Stimulated activated naive CD8-positive, alpha-beta T cell treated with anti-CD3 and anti-CD28 coated beads, Interleukin-15, Interleukin-2, amounts not matched to agents 100 ng/mL and 50 ng/mL, for 24 hours (primary cell): ENCODE results near the gene SORCS2.

ENCODE experiments used
- H3K27ac Mint-ChIP-seq: one replicate; pipeline ENCODE4 v1.8.0; 2021; ENCODE audit warnings: mild to moderate bottlenecking, mixed read lengths
- H3K27me3 Mint-ChIP-seq: one replicate; pipeline ENCODE4 v1.8.0; 2021; ENCODE audit warnings: mixed read lengths
- H3K36me3 Mint-ChIP-seq: one replicate; pipeline ENCODE4 v1.8.0; 2021; ENCODE audit warnings: low read depth, mixed read lengths
- H3K4me1 Mint-ChIP-seq: one replicate; pipeline ENCODE4 v1.8.0; 2021; ENCODE audit warnings: low read depth, mixed read lengths
- H3K4me3 Mint-ChIP-seq: one replicate; pipeline ENCODE4 v1.8.0; 2021; ENCODE audit warnings: mild to moderate bottlenecking, mixed read lengths
- H3K9me3 Mint-ChIP-seq: one replicate; pipeline ENCODE4 v1.8.0; 2021; ENCODE audit warnings: mixed read lengths

The SORCS2 gene

GRCh38 chr4:7256984-7257810 lies 64.9 kb downstream of the SORCS2 start:
- Mint-ChIP-seq H3K36me3 (no peaks in the 10 kb centered on the region), H3K27me3 (peaks cover 4% of the 10 kb centered on the region), H3K4me3 (no peak overlapping the region), H3K9me3 (no peaks in the 10 kb centered on the region), H3K4me1 (no peaks in the 10 kb centered on the region), H3K27ac (no peak overlapping the region)

DNA sequence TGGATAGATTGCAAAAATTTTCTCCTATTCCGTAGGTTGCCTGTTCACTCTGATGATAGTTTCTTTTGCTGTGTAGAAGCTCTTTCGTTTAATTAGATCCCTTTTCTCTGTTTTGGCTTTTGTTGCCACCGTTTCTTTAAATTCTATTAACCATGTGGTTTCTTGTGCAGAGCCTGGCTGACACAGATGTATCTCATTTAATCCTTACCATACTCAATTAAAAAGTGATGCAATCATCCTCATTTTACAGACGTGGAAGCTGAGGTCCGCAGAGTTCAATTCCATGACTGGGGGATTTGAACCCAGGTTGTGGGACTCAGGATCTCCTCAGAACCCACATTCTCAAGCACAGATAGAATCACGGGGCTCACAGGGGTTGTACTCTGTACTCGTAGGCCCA lies 66.7 kb downstream of the SORCS2 start:
- H3K4me1 Mint-ChIP-seq: no peaks in the 10 kb centered on the region
- no peaks in the 10 kb centered on the region for H3K9me3 Mint-ChIP-seq
- H3K27ac Mint-ChIP-seq: no peak overlapping the region

DNA sequence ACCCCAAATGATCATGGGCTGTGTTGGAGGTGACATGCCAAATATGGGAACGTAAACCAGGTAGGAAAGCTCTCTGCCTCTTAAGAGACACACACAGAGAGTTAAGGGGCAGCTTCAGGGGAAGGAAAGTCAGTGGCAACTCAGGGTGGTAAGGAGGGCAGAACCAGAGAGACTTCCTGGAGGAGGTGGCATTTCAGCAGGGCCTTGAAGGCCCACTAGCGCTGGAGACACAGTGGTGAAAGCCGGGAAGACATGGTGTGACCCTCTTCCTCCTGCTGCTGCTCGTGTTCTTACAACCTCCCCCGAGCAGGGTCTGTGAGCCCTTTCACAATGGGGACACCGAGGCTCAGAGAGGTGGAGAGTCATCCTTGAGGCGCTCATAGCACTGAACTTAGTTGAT lies 68.2 kb downstream of the SORCS2 start:
- Mint-ChIP-seq H3K4me3 (no peak overlapping the region), H3K4me1 (no peaks in the 10 kb centered on the region), H3K9me3 (no peaks in the 10 kb centered on the region), H3K27me3 (peaks cover 4% of the 10 kb centered on the region), H3K36me3 (no peaks in the 10 kb centered on the region), H3K27ac (no peak overlapping the region)

More for the DNA sequence above, 66.7 kb downstream of the SORCS2 start:
- H3K27me3 Mint-ChIP-seq: peaks cover 4% of the 10 kb centered on the region
- no peaks in the 10 kb centered on the region for H3K36me3 Mint-ChIP-seq
- no peak overlapping the region for H3K4me3 Mint-ChIP-seq

- no peak overlapping the region for H3K27ac Mint-ChIP-seq
- no peaks in the 10 kb centered on the region for H3K36me3 Mint-ChIP-seq
- H3K27me3 Mint-ChIP-seq: peaks cover 4% of the 10 kb centered on the region
- no peak overlapping the region for H3K4me3 Mint-ChIP-seq
- H3K9me3 Mint-ChIP-seq: no peaks in the 10 kb centered on the region
- no peaks in the 10 kb centered on the region for H3K4me1 Mint-ChIP-seq
Observed at GRCh38 chr4:7261087-7261486, 68.7 kb downstream of the SORCS2 start.

DNA sequence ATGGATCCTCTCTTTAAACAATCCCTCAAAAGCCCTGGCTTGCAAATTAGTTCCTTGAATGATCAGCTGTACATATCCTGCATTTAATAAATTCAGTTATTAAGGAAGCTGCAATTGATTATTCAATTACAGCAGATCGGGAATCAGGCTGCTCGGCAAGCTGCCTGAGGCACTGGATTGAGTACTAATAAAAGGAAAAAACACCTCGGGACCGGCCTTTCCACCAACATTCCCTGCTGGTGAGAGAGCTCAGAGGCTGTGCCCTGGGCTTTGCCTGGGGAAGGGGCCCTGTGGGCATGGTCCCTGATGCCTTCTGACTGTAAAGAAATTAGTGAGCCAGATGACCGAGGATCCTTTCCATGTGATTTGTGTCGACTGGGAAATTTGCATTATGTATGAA lies 69.2 kb downstream of the SORCS2 start:
- H3K4me3 Mint-ChIP-seq: no peak overlapping the region
- H3K27ac Mint-ChIP-seq: no peak overlapping the region
- no peaks in the 10 kb centered on the region for H3K9me3 Mint-ChIP-seq
- no peaks in the 10 kb centered on the region for H3K4me1 Mint-ChIP-seq
- H3K36me3 Mint-ChIP-seq: no peaks in the 10 kb centered on the region
- H3K27me3 Mint-ChIP-seq: peaks cover 4% of the 10 kb centered on the region

GRCh38 chr4:7262134-7262533 lies 69.8 kb downstream of the SORCS2 start:
- Mint-ChIP-seq H3K27ac (no peak overlapping the region), H3K9me3 (no peaks in the 10 kb centered on the region), H3K36me3 (no peaks in the 10 kb centered on the region), H3K27me3 (peaks cover 4% of the 10 kb centered on the region), H3K4me1 (no peaks in the 10 kb centered on the region), H3K4me3 (no peak overlapping the region)

GRCh38 chr4:7263166-7263565 lies 70.8 kb downstream of the SORCS2 start:
- no peak overlapping the region for H3K27ac Mint-ChIP-seq
- no peak overlapping the region for H3K4me3 Mint-ChIP-seq
- peaks cover 4% of the 10 kb centered on the region for H3K27me3 Mint-ChIP-seq
- H3K9me3 Mint-ChIP-seq: no peaks in the 10 kb centered on the region
- no peaks in the 10 kb centered on the region for H3K36me3 Mint-ChIP-seq
- no peaks in the 10 kb centered on the region for H3K4me1 Mint-ChIP-seq

DNA sequence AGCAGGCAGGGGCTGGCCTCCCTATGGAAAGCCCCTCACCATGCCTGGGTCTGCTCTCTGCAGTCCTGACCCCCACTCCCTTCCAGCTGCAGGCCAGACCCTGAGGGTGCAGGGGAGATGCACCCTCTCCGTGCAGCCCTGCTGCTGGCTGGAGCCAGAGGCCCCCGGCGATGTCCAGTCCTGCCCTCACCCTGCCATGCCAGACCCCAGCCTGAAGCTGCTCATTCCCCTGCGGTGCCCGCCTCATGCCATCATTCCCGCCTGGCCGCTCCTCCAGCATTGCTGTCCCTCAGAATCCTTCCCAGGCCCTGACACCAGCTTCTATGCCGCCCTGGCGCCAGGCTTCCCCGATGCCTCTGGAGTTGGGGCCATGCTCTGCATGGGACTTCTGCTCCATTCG lies 72.4 kb downstream of the SORCS2 start:
- Mint-ChIP-seq H3K4me3 (no peak overlapping the region), H3K4me1 (no peaks in the 10 kb centered on the region), H3K27ac (no peak overlapping the region), H3K27me3 (peaks cover 4% of the 10 kb centered on the region), H3K36me3 (no peaks in the 10 kb centered on the region), H3K9me3 (no peaks in the 10 kb centered on the region)

DNA sequence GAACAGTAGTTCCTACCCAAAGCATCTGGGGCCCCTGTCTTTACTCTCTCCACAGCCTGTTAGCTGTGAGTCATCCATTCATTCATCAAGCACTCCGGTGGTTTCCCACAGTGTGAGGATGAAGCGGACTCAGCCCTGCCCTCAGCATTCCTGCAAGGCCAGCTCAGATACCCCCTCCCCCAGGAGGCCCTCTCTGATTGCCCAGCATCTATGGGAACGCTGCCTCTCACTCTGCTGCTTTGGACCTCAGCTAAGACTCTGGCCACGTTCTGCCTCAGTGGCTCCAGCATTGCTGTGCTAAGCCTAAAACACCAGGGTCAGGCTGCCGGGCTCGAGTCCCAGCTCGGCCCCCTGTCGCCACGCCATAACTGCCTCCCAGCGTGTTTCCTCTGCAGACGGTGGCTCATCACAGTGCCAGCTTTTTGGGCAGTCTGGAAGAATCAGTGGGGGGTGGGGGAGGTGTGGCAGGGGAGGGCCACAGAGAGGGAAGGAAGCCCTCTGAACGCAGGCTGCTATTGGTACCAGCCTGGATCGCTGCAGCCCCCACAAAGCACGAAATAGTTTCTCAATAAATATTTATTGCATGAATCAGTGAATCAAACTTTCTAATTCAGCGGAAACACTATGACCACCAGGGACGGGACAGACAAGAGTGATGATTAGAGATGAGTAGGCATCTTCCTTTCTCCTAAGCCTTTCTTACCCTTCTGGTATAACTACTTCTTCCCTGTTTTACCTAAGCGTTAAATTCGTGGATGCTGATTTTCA lies 74.4 kb downstream of the SORCS2 start:
- Mint-ChIP-seq H3K9me3 (no peaks in the 10 kb centered on the region), H3K27me3 (no peaks in the 10 kb centered on the region), H3K36me3 (no peaks in the 10 kb centered on the region)

DNA sequence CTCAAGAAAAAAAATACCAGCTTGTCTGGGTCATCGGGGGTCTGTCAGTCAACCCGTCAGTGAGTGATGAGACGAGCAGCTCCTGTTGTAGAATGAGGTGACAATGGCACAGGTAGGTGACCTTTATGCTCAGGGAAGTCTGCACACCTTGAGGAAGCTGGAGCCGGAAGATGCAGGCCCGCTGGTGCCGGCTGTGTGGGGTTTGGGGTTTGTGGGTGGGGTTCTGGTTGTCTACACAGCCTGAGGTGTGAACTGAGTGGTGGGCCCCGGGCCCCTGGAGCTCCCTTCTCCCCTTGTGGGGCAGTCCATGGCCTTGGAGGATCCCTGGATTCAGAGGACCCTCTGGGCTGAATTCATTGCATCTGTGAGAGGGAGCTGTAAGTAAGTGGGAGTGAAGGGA lies 75.5 kb downstream of the SORCS2 start:
- H3K4me1 Mint-ChIP-seq: no peaks in the 10 kb centered on the region
- H3K9me3 Mint-ChIP-seq: no peaks in the 10 kb centered on the region
- H3K36me3 Mint-ChIP-seq: no peaks in the 10 kb centered on the region
- H3K4me3 Mint-ChIP-seq: no peak overlapping the region
- no peaks in the 10 kb centered on the region for H3K27me3 Mint-ChIP-seq
- H3K27ac Mint-ChIP-seq: no peak overlapping the region

More for the DNA sequence above, 74.4 kb downstream of the SORCS2 start:
- H3K4me1 Mint-ChIP-seq: no peaks in the 10 kb centered on the region
- no peak overlapping the region for H3K27ac Mint-ChIP-seq
- H3K4me3 Mint-ChIP-seq: no peak overlapping the region

GRCh38 chr4:7268941-7269340 lies 76.6 kb downstream of the SORCS2 start:
- Mint-ChIP-seq H3K9me3 (no peaks in the 10 kb centered on the region), H3K4me3 (no peak overlapping the region), H3K36me3 (no peaks in the 10 kb centered on the region), H3K27ac (no peak overlapping the region), H3K27me3 (no peaks in the 10 kb centered on the region), H3K4me1 (no peaks in the 10 kb centered on the region)

DNA sequence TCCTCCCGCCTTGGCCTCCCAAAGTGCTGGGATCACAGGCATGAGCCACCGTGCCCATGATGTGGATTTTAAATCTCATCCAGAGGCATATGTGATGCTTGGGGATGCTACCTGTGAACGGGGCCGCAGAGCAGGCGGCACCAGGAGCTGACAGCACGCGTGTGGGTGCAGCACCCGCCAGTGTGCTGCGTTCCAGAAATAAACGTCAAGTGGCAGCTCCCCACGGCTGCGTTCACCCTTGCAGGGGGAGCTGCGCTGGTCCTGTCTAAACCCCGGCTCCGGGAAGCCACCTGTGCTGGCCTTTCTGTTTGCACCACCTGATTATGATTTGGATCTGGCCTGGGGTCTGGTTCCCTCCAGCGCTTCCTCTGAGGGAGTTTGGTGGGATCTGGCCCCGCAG lies 77.8 kb downstream of the SORCS2 start:
- no peaks in the 10 kb centered on the region for H3K27me3 Mint-ChIP-seq

DNA sequence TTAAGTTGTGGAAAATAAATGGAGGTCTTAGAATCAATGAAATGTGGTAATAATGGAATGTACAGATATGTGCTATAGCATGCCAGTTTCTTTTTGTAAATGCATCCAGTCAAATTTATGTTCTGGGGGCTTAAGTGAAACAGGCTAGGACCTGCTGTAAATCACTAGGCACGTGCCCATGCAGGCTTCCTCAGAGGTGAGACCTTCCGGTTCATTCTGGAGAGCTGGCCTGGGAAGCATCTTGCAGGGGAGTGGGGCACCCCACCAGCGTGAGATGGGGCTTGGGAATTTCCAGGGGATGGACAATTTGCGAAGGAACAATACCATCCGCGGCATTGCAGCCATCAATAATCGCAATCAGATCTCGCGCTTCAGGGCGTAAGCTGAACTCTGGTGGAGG lies 80.1 kb downstream of the SORCS2 start:
- no peaks in the 10 kb centered on the region for H3K9me3 Mint-ChIP-seq
- no peaks in the 10 kb centered on the region for H3K27me3 Mint-ChIP-seq
- no peaks in the 10 kb centered on the region for H3K36me3 Mint-ChIP-seq
- no peak overlapping the region for H3K4me3 Mint-ChIP-seq
- no peaks in the 10 kb centered on the region for H3K4me1 Mint-ChIP-seq
- no peak overlapping the region for H3K27ac Mint-ChIP-seq

More for the DNA sequence above, 77.8 kb downstream of the SORCS2 start:
- no peak overlapping the region for H3K4me3 Mint-ChIP-seq
- no peak overlapping the region for H3K27ac Mint-ChIP-seq
- H3K9me3 Mint-ChIP-seq: no peaks in the 10 kb centered on the region
- no peaks in the 10 kb centered on the region for H3K36me3 Mint-ChIP-seq
- no peaks in the 10 kb centered on the region for H3K4me1 Mint-ChIP-seq

GRCh38 chr4:7273738-7274297 lies 81.5 kb downstream of the SORCS2 start:
- Mint-ChIP-seq H3K4me3 (no peak overlapping the region), H3K27ac (no peak overlapping the region), H3K36me3 (no peaks in the 10 kb centered on the region), H3K9me3 (no peaks in the 10 kb centered on the region), H3K4me1 (no peaks in the 10 kb centered on the region), H3K27me3 (no peaks in the 10 kb centered on the region)

DNA sequence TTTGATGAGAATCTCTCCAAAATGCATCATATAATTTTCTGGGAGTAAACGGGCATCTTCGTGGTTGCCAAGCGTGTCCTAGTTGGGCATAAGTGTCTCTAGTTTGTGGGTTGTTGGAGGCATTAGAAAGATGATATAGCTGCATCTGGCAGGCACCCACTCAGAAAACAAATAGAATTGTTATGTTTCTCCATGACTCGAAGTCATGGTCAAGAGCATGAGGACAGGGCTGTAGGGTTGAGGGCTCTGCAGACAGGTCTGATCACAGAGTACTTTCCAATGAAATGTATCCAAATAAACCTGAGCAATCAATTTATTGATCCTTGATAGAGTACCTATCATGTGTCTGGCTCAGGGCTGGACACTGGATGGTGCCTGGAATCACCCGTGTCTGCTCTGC lies 82.7 kb downstream of the SORCS2 start:
- H3K4me1 Mint-ChIP-seq: no peaks in the 10 kb centered on the region
- no peaks in the 10 kb centered on the region for H3K27me3 Mint-ChIP-seq
- H3K4me3 Mint-ChIP-seq: no peak overlapping the region
- no peak overlapping the region for H3K27ac Mint-ChIP-seq
- no peaks in the 10 kb centered on the region for H3K36me3 Mint-ChIP-seq
- no peaks in the 10 kb centered on the region for H3K9me3 Mint-ChIP-seq
